ENCODE measurements around the gene RPS27L. TPM values are rescaled to one million over a fixed set of nuclear protein-coding genes. Genes with fewer than 3 reads are reported as not detected.

Gene RPS27L
- total and polyA plus RNA-seq, 4 donors, result 69.6 to 176 (median 84.6) TPM

GRCh38 chr15:63202861-63203260, 45.6 kb upstream of the RPS27L start:
- Histone ChIP-seq H3K27ac (ENCODE audit: low read depth in 1 of 2, low read length in 1 of 2) (no peak overlapping the region), H3K36me3 (ENCODE audit: control insufficient read depth in 4 of 4, insufficient read depth in 4 of 4, low read length in 4 of 4) (no peaks in the 10 kb centered on the region), H3K9me3 (ENCODE audit: control insufficient read depth in 4 of 4, insufficient read depth in 3 of 4, low read length in 3 of 4) (no peaks in the 10 kb centered on the region), H3K9ac (ENCODE audit: insufficient read depth in 1 of 2, low read length in 2 of 2) (no peak overlapping the region), H3K4me1 (ENCODE audit: control insufficient read depth in 5 of 5, insufficient read depth in 5 of 5, low read length in 5 of 5) (peaks cover 3 to 44% (median 6%) of the 10 kb centered on the region in 5 donors), H3K4me3 (no peak overlapping the region), H3K27me3 (ENCODE audit: control insufficient read depth in 3 of 3, insufficient read depth in 3 of 3, low read length in 2 of 3) (no peaks in the 10 kb centered on the region)
- 49% methylated on average over 5 of the region's 5 CpGs for WGBS, 2 donors
- DNase-seq (peak; percentile 47 to 70 (median 69)), ATAC-seq (ENCODE audit: insufficient read depth, low FRiP score) (no peak)
- TF ChIP-seq, protein P1, sequence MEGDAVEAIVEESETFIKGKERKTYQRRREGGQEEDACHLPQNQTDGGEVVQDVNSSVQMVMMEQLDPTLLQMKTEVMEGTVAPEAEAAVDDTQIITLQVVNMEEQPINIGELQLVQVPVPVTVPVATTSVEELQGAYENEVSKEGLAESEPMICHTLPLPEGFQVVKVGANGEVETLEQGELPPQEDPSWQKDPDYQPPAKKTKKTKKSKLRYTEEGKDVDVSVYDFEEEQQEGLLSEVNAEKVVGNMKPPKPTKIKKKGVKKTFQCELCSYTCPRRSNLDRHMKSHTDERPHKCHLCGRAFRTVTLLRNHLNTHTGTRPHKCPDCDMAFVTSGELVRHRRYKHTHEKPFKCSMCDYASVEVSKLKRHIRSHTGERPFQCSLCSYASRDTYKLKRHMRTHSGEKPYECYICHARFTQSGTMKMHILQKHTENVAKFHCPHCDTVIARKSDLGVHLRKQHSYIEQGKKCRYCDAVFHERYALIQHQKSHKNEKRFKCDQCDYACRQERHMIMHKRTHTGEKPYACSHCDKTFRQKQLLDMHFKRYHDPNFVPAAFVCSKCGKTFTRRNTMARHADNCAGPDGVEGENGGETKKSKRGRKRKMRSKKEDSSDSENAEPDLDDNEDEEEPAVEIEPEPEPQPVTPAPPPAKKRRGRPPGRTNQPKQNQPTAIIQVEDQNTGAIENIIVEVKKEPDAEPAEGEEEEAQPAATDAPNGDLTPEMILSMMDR (IDR thresholded peaks at IDR 0.05; ENCODE audit: control extremely low read depth, extremely low read depth), result no peak

GRCh38 chr15:63200464-63201249, 43.4 kb upstream of the RPS27L start:
- Histone ChIP-seq H3K27me3 (ENCODE audit: control insufficient read depth in 3 of 3, insufficient read depth in 3 of 3, low read length in 2 of 3) (no peaks in the 10 kb centered on the region), H3K9me3 (ENCODE audit: control insufficient read depth in 4 of 4, insufficient read depth in 3 of 4, low read length in 3 of 4) (no peaks in the 10 kb centered on the region), H3K36me3 (ENCODE audit: control insufficient read depth in 4 of 4, insufficient read depth in 4 of 4, low read length in 4 of 4) (no peaks in the 10 kb centered on the region), H3K27ac (ENCODE audit: low read depth in 1 of 2, low read length in 1 of 2) (no peak overlapping the region), H3K4me1 (ENCODE audit: control insufficient read depth in 5 of 5, insufficient read depth in 5 of 5, low read length in 5 of 5) (peaks cover 4 to 64% (median 17%) of the 10 kb centered on the region in 5 donors), H3K9ac (ENCODE audit: insufficient read depth in 1 of 2, low read length in 2 of 2) (no peak overlapping the region), H3K4me3 (no peak overlapping the region)
- 88 to 97% methylated on average over 5 of the region's 5 CpGs for WGBS, 2 donors
- ATAC-seq (ENCODE audit: insufficient read depth, low FRiP score) (no peak), DNase-seq (no peak)
- TF ChIP-seq, protein P1 (IDR thresholded peaks at IDR 0.05; ENCODE audit: control extremely low read depth, extremely low read depth), result no peak

DNA sequence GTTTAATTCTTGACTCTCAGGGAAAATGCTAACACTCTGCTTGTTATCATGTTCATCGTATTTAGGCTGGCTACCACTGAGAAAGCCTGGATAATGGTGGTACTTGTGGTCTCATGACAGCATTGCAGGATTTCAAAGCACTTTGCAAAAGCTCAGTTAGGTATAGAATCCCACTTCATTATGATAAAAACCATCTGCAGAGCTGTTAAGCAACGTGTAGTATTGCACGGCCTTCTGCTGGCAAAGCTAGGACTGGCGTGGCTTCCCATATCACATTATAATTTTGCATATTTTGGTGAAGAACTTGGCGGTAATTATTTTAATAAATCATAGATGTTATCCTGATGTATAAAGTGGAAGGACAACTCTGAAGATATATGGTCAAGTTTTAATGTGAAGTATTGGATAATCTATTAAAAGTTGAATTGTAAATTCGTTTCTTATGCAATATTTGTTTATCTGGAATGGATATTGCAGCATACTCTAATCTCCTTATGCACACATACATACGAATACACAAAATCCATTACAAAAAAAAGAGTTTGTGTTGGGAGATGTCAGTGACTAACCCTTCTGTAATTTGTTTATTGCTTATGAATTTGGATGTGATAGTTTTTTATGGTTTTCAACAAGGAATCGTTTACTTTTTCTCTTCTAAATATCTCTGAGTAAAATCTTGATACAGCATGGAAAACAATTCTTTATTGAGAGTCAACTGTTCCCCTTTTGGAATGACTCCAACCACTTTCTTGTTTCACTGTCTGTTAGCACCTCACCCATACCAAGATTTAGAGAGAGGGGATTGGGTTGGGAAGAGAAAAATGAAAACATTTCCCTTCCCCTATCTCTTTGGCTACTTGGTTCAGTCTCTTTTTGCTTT, 41.3 kb upstream of the RPS27L start:
- ATAC-seq (ENCODE audit: insufficient read depth, low FRiP score) (no peak), DNase-seq (peak; percentile 60 to 90 (median 89))
- Histone ChIP-seq H3K27ac (ENCODE audit: low read depth in 1 of 2, low read length in 1 of 2) (no peak overlapping the region), H3K27me3 (ENCODE audit: control insufficient read depth in 3 of 3, insufficient read depth in 3 of 3, low read length in 2 of 3) (no peaks in the 10 kb centered on the region), H3K9me3 (ENCODE audit: control insufficient read depth in 4 of 4, insufficient read depth in 3 of 4, low read length in 3 of 4) (no peaks in the 10 kb centered on the region), H3K4me1 (ENCODE audit: control insufficient read depth in 5 of 5, insufficient read depth in 5 of 5, low read length in 5 of 5) (peaks cover 6 to 84% (median 28%) of the 10 kb centered on the region in 5 donors), H3K9ac (ENCODE audit: insufficient read depth in 1 of 2, low read length in 2 of 2) (peak overlapping the region in 1 of 2 donors; percentile 15), H3K36me3 (ENCODE audit: control insufficient read depth in 4 of 4, insufficient read depth in 4 of 4, low read length in 4 of 4) (no peaks in the 10 kb centered on the region), H3K4me3 (no peak overlapping the region)
- 29 to 48% methylated on average over 8 of the region's 8 CpGs for WGBS, 2 donors
- TF ChIP-seq, protein P1 (IDR thresholded peaks at IDR 0.05; ENCODE audit: control extremely low read depth, extremely low read depth), result no peak
